SK-N-SH (cell line): ENCODE measurements around the gene OAF. TPM values are rescaled to one million over a fixed set of nuclear protein-coding genes. Genes with fewer than 3 reads are reported as not detected.

Experiments used
- CTCF ChIA-PET: fragments of 300-600, 350-600 bp; formaldehyde crosslinking; extraction: SDS; loops from one replicate; lab custom pipeline; 2021; lab: Yijun Ruan, JAX
- POLR2A ChIA-PET: fragments of 350-600 bp; sonication (Branson Sonifier 250); formaldehyde crosslinking; extraction: SDS; loops from one replicate; lab custom pipeline; 2020; ENCODE audit warnings: antibody characterized with exemption, inconsistent platforms; lab: Yijun Ruan, JAX
- DNase-seq: peaks from one replicate; pipeline ENCODE4 v3.0.0; 2012
- H2AFZ ChIP-seq: fragments of 200-600 bp; sonication (generic); 2 replicates; pipeline ENCODE4 v1.8.1; 2016; ENCODE audit warnings: antibody characterized with exemption, mild to moderate bottlenecking, low read depth
- H3F3A ChIP-seq: fragments of 200-600 bp; sonication (generic); replicated peaks from 2 replicates; pipeline ENCODE3; 2016; ENCODE audit warnings: antibody characterized with exemption, mild to moderate bottlenecking; ENCODE audit not compliant: insufficient read depth
- H3K27ac ChIP-seq, 2 experiments: fragments of 200-500 bp in 1 of 2; fragments of 200-600 bp in 1 of 2; sonication (Bioruptor generic) in 1 of 2; sonication (generic), shearing (Covaris generic) in 1 of 2; 2 replicates each; pipeline versions ENCODE4 v1.5.1 to v1.6.1; 2014 to 2016; ENCODE audit warnings: low read depth in 2 of 2, inconsistent platforms in 1 of 2, low read length in 1 of 2, mild to moderate bottlenecking in 1 of 2, mixed read lengths in 1 of 2
- H3K27me3 ChIP-seq: fragments of 200-600 bp; sonication (generic), shearing (Covaris generic); 2 replicates; pipeline ENCODE4 v1.6.1; 2016; ENCODE audit warnings: mixed run types; ENCODE audit not compliant: insufficient read depth
- H3K36me3 ChIP-seq, 2 experiments: fragments of 200-500 bp in 1 of 2; fragments of 200-600 bp in 1 of 2; sonication (Bioruptor generic) in 1 of 2; sonication (generic) in 1 of 2; replicated peaks in 1 of 2; 2 replicates each; pipeline versions ENCODE3 to v1.5.1; 2014 to 2016; ENCODE audit warnings: low read length in 1 of 2, mild to moderate bottlenecking in 1 of 2; ENCODE audit not compliant: insufficient read depth in 2 of 2, control insufficient read depth in 1 of 2
- H3K4me1 ChIP-seq, 2 experiments: fragments of 200-500 bp in 1 of 2; fragments of 200-600 bp in 1 of 2; sonication (Bioruptor generic) in 1 of 2; sonication (generic), shearing (Covaris generic) in 1 of 2; 2 replicates each; pipeline versions ENCODE4 v1.5.1 to v1.6.1; 2014 to 2016; ENCODE audit warnings: low read depth in 1 of 2, low read length in 1 of 2, mixed run types in 1 of 2; ENCODE audit not compliant: insufficient read depth in 2 of 2, control insufficient read depth in 1 of 2
- H3K4me2 ChIP-seq: fragments of 200-600 bp; sonication (generic), shearing (Covaris generic); 2 replicates; pipeline ENCODE4 v1.6.1; 2017; ENCODE audit warnings: mixed run types
- H3K4me3 ChIP-seq, 2 experiments: fragments of 200-500 bp in 1 of 2; fragments of 200-600 bp in 1 of 2; sonication (Bioruptor generic) in 1 of 2; sonication (generic), shearing (Covaris generic) in 1 of 2; 2 replicates each; pipeline versions ENCODE4 v1.5.1 to v1.8.1; 2014 to 2016; ENCODE audit warnings: low read depth in 2 of 2, inconsistent platforms in 1 of 2, low read length in 1 of 2, mild to moderate bottlenecking in 1 of 2, mixed read lengths in 1 of 2, moderate library complexity in 1 of 2
- H3K79me2 ChIP-seq: fragments of 200-600 bp; sonication (generic); 2 replicates; pipeline ENCODE4 v1.8.1; 2017; ENCODE audit warnings: mild to moderate bottlenecking; ENCODE audit not compliant: insufficient read depth
- H3K9ac ChIP-seq: fragments of 200-600 bp; sonication (generic); 2 replicates; pipeline ENCODE4 v1.6.1; 2017; ENCODE audit warnings: mixed run types
- H3K9me2 ChIP-seq: fragments of 200-600 bp; sonication (generic); 2 replicates; pipeline ENCODE4 v1.6.1; 2017; ENCODE audit warnings: mixed run types
- H3K9me3 ChIP-seq: fragments of 200-600 bp; sonication (generic); 2 replicates; pipeline ENCODE4 v1.6.1; 2017; ENCODE audit warnings: mixed run types, mild to moderate bottlenecking, moderate library complexity
- H4K20me1 ChIP-seq: fragments of 200-600 bp; sonication (generic); 2 replicates; pipeline ENCODE4 v1.6.1; 2017; ENCODE audit warnings: mild to moderate bottlenecking, mixed run types; ENCODE audit not compliant: insufficient read depth
- CTCF ChIP-seq: fragments of 200-600 bp; sonication (generic); IDR thresholded peaks from 2 replicates; pipeline ENCODE4 v1.6.1; 2017; ENCODE audit warnings: antibody characterized with exemption, mild to moderate bottlenecking, moderate library complexity
- ELF1 ChIP-seq: IDR thresholded peaks from 2 replicates; pipeline ENCODE4 v1.4.0; 2012
- EZH2phosphoT487 ChIP-seq: fragments of 200-600 bp; sonication (generic); IDR thresholded peaks from 2 replicates; pipeline ENCODE4 v1.6.1; 2017; ENCODE audit warnings: low read depth, mixed run types, mild to moderate bottlenecking, antibody characterized with exemption, moderate library complexity, borderline replicate concordance
- FOSL2 ChIP-seq: IDR thresholded peaks from 2 replicates; pipeline ENCODE4 v1.4.0; 2012; ENCODE audit warnings: low read depth, mild to moderate bottlenecking, moderate library complexity, borderline replicate concordance
- FOXJ3 ChIP-seq: sonication (generic); formaldehyde crosslinking; IDR thresholded peaks from 2 replicates; pipeline ENCODE4 v1.5.1; 2020; ENCODE audit warnings: mild to moderate bottlenecking, missing genetic modification reagents
- JUND ChIP-seq: IDR thresholded peaks from 2 replicates; pipeline ENCODE4 v1.4.0; 2012
- MAX ChIP-seq: IDR thresholded peaks from 2 replicates; pipeline ENCODE4 v1.4.0; 2012; ENCODE audit warnings: low read depth
- MEF2A ChIP-seq: IDR thresholded peaks from 2 replicates; pipeline ENCODE4 v1.4.0; 2012; ENCODE audit warnings: low read depth, borderline replicate concordance
- MXI1 ChIP-seq: IDR thresholded peaks from 2 replicates; pipeline ENCODE4 v1.6.1; 2012; ENCODE audit warnings: mild to moderate bottlenecking, low read depth, low read length, improper control_type of control experiment
- NRF1 ChIP-seq: IDR thresholded peaks from 2 replicates; pipeline ENCODE4 v1.6.1; 2012; ENCODE audit warnings: low read depth, mild to moderate bottlenecking, low read length
- RCOR1 ChIP-seq: fragments of 150-350 bp; IDR thresholded peaks from 2 replicates; pipeline ENCODE4 v1.6.1; 2017; ENCODE audit warnings: antibody characterized with exemption, low read length
- RFX5 ChIP-seq: IDR thresholded peaks from 2 replicates; pipeline ENCODE4 v1.6.1; 2012; ENCODE audit warnings: mild to moderate bottlenecking, improper control_type of control experiment, low read length
- SIN3A ChIP-seq: IDR thresholded peaks from 2 replicates; pipeline ENCODE4 v1.6.1; 2012; ENCODE audit warnings: low read depth, mild to moderate bottlenecking, low read length, moderate library complexity, borderline replicate concordance
- TAF1 ChIP-seq: IDR thresholded peaks from 2 replicates; pipeline ENCODE4 v1.6.1; 2012; ENCODE audit warnings: low read depth, mild to moderate bottlenecking, low read length, moderate library complexity, borderline replicate concordance
- TCF12 ChIP-seq: IDR thresholded peaks from 2 replicates; pipeline ENCODE4 v1.4.0; 2012
- TEAD4 ChIP-seq: IDR thresholded peaks from 2 replicates; pipeline ENCODE4 v1.4.0; 2012; ENCODE audit warnings: mild to moderate bottlenecking, borderline replicate concordance; ENCODE audit not compliant: insufficient read depth
- USF1 ChIP-seq: IDR thresholded peaks from 2 replicates; pipeline ENCODE4 v1.4.0; 2012; ENCODE audit warnings: low read depth, borderline replicate concordance
- WGBS: methylation state at CpG from one replicate; pipeline ENCODE4 v1.1.6; 2017; ENCODE audit warnings: low lambda C conversion rate; 5-methylcytosine and 5-hydroxymethylcytosine counted together
- polyA plus RNA-seq, 3 experiments: library from polyadenylated mRNA; depleted of rRNA; stranded (reverse); fragments of >200 nt; gene quantifications; 2 replicates each; pipeline ENCODE4 v1.2.3, GENCODE V29; 2012
- TF ChIP-seq, protein P1 (sequence below): IDR thresholded peaks from 2 replicates; pipeline ENCODE4 v1.6.1; 2012; ENCODE audit warnings: mild to moderate bottlenecking, low read depth, low read length, moderate library complexity
- TF ChIP-seq, protein P2 (sequence below): IDR thresholded peaks from 2 replicates; pipeline ENCODE4; 2012
- TF ChIP-seq, protein P3 (sequence below): IDR thresholded peaks from 2 replicates; pipeline ENCODE4 v1.4.0; 2012; ENCODE audit warnings: low read depth, borderline replicate concordance

OAF gene
- polyA plus RNA-seq, 1 of the 3 experiments (the other 2 are of a cell fraction): 28.0 TPM

- no peak for TF ChIP-seq RFX5
- no peak for TF ChIP-seq EZH2phosphoT487
- TF ChIP-seq, protein P1, sequence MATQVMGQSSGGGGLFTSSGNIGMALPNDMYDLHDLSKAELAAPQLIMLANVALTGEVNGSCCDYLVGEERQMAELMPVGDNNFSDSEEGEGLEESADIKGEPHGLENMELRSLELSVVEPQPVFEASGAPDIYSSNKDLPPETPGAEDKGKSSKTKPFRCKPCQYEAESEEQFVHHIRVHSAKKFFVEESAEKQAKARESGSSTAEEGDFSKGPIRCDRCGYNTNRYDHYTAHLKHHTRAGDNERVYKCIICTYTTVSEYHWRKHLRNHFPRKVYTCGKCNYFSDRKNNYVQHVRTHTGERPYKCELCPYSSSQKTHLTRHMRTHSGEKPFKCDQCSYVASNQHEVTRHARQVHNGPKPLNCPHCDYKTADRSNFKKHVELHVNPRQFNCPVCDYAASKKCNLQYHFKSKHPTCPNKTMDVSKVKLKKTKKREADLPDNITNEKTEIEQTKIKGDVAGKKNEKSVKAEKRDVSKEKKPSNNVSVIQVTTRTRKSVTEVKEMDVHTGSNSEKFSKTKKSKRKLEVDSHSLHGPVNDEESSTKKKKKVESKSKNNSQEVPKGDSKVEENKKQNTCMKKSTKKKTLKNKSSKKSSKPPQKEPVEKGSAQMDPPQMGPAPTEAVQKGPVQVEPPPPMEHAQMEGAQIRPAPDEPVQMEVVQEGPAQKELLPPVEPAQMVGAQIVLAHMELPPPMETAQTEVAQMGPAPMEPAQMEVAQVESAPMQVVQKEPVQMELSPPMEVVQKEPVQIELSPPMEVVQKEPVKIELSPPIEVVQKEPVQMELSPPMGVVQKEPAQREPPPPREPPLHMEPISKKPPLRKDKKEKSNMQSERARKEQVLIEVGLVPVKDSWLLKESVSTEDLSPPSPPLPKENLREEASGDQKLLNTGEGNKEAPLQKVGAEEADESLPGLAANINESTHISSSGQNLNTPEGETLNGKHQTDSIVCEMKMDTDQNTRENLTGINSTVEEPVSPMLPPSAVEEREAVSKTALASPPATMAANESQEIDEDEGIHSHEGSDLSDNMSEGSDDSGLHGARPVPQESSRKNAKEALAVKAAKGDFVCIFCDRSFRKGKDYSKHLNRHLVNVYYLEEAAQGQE: 0 out of 2 replicates have a peak, but pooled peaks have one; percentile 17
- peak; percentile 98 for TF ChIP-seq MAX
- TF ChIP-seq JUND: no peak
- no peak for TF ChIP-seq RCOR1
- peak; percentile 34 for TF ChIP-seq NRF1
- no peak for TF ChIP-seq MEF2A
- TF ChIP-seq FOXJ3 (CRISPR knock-in tag): no peak
These were observed at the start of gene OAF (continued) for GRCh38 chr11:120210626-120211521.

- H3K9ac ChIP-seq: no peak overlapping the region
- no peaks in the 10 kb centered on the region for H3F3A ChIP-seq
- H4K20me1 ChIP-seq: no peaks in the 10 kb centered on the region
- ChIA-PET CTCF (interaction anchor here (1.1 to 12.7 kb wide), 9 partner anchors 20 to 691 kb away, joined by 3 to 400 read pairs (median 6); no protein-coding TSS in a partner anchor), POLR2A (no interaction called here)
- H3K27ac ChIP-seq: no peak overlapping the region
- no peaks in the 10 kb centered on the region for H3K9me3 ChIP-seq
- no peak overlapping the region for H3K4me2 ChIP-seq
- WGBS: 80% methylated on average over 11 of the region's 11 CpGs
- no peak for DNase-seq
- H3K27me3 ChIP-seq: peaks cover 10% of the 10 kb centered on the region; the same call in 1 of the 2 replicates
- H3K79me2 ChIP-seq: no peaks in the 10 kb centered on the region
- TF ChIP-seq, protein P2, sequence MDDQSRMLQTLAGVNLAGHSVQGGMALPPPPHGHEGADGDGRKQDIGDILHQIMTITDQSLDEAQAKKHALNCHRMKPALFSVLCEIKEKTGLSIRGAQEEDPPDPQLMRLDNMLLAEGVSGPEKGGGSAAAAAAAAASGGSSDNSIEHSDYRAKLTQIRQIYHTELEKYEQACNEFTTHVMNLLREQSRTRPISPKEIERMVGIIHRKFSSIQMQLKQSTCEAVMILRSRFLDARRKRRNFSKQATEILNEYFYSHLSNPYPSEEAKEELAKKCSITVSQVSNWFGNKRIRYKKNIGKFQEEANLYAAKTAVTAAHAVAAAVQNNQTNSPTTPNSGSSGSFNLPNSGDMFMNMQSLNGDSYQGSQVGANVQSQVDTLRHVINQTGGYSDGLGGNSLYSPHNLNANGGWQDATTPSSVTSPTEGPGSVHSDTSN: no peak
- TF ChIP-seq MEF2A (no peak), TEAD4 (no peak), CTCF (no peak), USF1 (no peak), RCOR1 (no peak), SIN3A (no peak), NRF1 (no peak), MXI1 (no peak), FOXJ3 (CRISPR knock-in tag) (no peak), EZH2phosphoT487 (no peak), FOSL2 (no peak), TAF1 (no peak), ELF1 (no peak), TCF12 (no peak)
- TF ChIP-seq, protein P3, sequence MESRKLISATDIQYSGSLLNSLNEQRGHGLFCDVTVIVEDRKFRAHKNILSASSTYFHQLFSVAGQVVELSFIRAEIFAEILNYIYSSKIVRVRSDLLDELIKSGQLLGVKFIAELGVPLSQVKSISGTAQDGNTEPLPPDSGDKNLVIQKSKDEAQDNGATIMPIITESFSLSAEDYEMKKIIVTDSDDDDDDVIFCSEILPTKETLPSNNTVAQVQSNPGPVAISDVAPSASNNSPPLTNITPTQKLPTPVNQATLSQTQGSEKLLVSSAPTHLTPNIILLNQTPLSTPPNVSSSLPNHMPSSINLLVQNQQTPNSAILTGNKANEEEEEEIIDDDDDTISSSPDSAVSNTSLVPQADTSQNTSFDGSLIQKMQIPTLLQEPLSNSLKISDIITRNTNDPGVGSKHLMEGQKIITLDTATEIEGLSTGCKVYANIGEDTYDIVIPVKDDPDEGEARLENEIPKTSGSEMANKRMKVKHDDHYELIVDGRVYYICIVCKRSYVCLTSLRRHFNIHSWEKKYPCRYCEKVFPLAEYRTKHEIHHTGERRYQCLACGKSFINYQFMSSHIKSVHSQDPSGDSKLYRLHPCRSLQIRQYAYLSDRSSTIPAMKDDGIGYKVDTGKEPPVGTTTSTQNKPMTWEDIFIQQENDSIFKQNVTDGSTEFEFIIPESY: no peak
- H2AFZ ChIP-seq: no peak overlapping the region
- no peak overlapping the region for H3K4me3 ChIP-seq
- no peaks in the 10 kb centered on the region for H3K9me2 ChIP-seq
- H3K4me1 ChIP-seq: peaks cover 0 to 7% of the 10 kb centered on the region in 2 experiments; a peak in 1 of 4 replicates
- no peaks in the 10 kb centered on the region for H3K36me3 ChIP-seq
These were observed 43.2 kb upstream of the OAF start for GRCh38 chr11:120167659-120168058.
